NB4 (cell line): ENCODE data around the gene GULP1.

Source experiments
- CTCF ChIP-seq: IDR thresholded peaks from one replicate; pipeline ENCODE4 v1.5.1; 2012; ENCODE audit warnings: low read depth, low read length
- MAX ChIP-seq: IDR thresholded peaks from 2 replicates; pipeline ENCODE4 v1.6.1; 2011; ENCODE audit warnings: low read depth, low read length
- POLR2A ChIP-seq: IDR thresholded peaks from 2 replicates; pipeline ENCODE4 v1.6.1; 2011; ENCODE audit warnings: mild to moderate bottlenecking; ENCODE audit not compliant: insufficient read length; ENCODE audit errors: extremely low read depth

- TF ChIP-seq CTCF, result no peak
- TF ChIP-seq POLR2A, result no peak
- no peak for TF ChIP-seq MAX
Observed at GRCh38 chr2:188291142-188291616, 495 bp upstream of the GULP1 start.
